Measurements from ENCODE around the gene MSI2.

Gene MSI2

GRCh38 chr17:57720386-57721035 is 464.2 kb downstream of the MSI2 start (continued):
- TF ChIP-seq PATZ1 (CRISPR knock-in tag; IDR thresholded peaks at IDR 0.05; ENCODE audit: borderline replicate concordance) (no peak), TOX (CRISPR knock-in tag; IDR thresholded peaks at IDR 0.05; ENCODE audit: borderline replicate concordance) (no peak), CREB5 (CRISPR knock-in tag; IDR thresholded peaks at IDR 0.05; ENCODE audit: low read depth) (no peak), BACH2 (CRISPR knock-in tag; IDR thresholded peaks at IDR 0.05; ENCODE audit: borderline replicate concordance) (no peak), CSDC2 (CRISPR knock-in tag; IDR thresholded peaks at IDR 0.05) (no peak)

GRCh38 chr17:57721967-57722703 is 465.8 kb downstream of the MSI2 start:
- ATAC-seq = no peak
- TF ChIP-seq RARB (CRISPR knock-in tag; IDR thresholded peaks at IDR 0.05) (no peak), ESRRG (CRISPR knock-in tag; IDR thresholded peaks at IDR 0.05) (no peak), ARNTL (CRISPR knock-in tag; IDR thresholded peaks at IDR 0.05; ENCODE audit: borderline replicate concordance, low read depth) (no peak), PATZ1 (CRISPR knock-in tag; IDR thresholded peaks at IDR 0.05; ENCODE audit: borderline replicate concordance) (no peak), ZNF70 (CRISPR knock-in tag; IDR thresholded peaks at IDR 0.05) (no peak), TCF4 (CRISPR knock-in tag; IDR thresholded peaks at IDR 0.05; ENCODE audit: borderline replicate concordance) (no peak), CSRNP3 (CRISPR knock-in tag; IDR thresholded peaks at IDR 0.05) (no peak), SNAI2 (CRISPR knock-in tag; IDR thresholded peaks at IDR 0.05) (no peak), ZFP30 (CRISPR knock-in tag; IDR thresholded peaks at IDR 0.05) (no peak), PPARA (CRISPR knock-in tag; IDR thresholded peaks at IDR 0.05; ENCODE audit: borderline replicate concordance) (no peak), ISL1 (CRISPR knock-in tag; IDR thresholded peaks at IDR 0.05) (no peak), GLIS3 (CRISPR knock-in tag; IDR thresholded peaks at IDR 0.05) (no peak)

- ATAC-seq = no peak
- no peak for TF ChIP-seq POU6F1 (CRISPR knock-in tag; IDR thresholded peaks at IDR 0.05; ENCODE audit: borderline replicate concordance, low read depth)
- no peak for TF ChIP-seq CSDC2 (CRISPR knock-in tag; IDR thresholded peaks at IDR 0.05)
- TF ChIP-seq TSHZ2 (CRISPR knock-in tag; IDR thresholded peaks at IDR 0.05) = no peak
- no peak for TF ChIP-seq GLIS3 (CRISPR knock-in tag; IDR thresholded peaks at IDR 0.05)
- no peak for TF ChIP-seq ZFP30 (CRISPR knock-in tag; IDR thresholded peaks at IDR 0.05)
- no peak for TF ChIP-seq OSR1 (CRISPR knock-in tag; IDR thresholded peaks at IDR 0.05)
- TF ChIP-seq PATZ1 (CRISPR knock-in tag; IDR thresholded peaks at IDR 0.05; ENCODE audit: borderline replicate concordance) = no peak
- TF ChIP-seq TCF4 (CRISPR knock-in tag; IDR thresholded peaks at IDR 0.05; ENCODE audit: borderline replicate concordance) = no peak
- TF ChIP-seq ESRRG (CRISPR knock-in tag; IDR thresholded peaks at IDR 0.05) = no peak
- TF ChIP-seq ZNF8 (CRISPR knock-in tag; IDR thresholded peaks at IDR 0.05) = no peak
- TF ChIP-seq CREB5 (CRISPR knock-in tag; IDR thresholded peaks at IDR 0.05; ENCODE audit: low read depth) = no peak
- no peak for TF ChIP-seq ZNF70 (CRISPR knock-in tag; IDR thresholded peaks at IDR 0.05)
- no peak for TF ChIP-seq ZC3H10 (CRISPR knock-in tag; IDR thresholded peaks at IDR 0.05)
These were observed 466.4 kb downstream of the MSI2 start for GRCh38 chr17:57722704-57723043.
